Right hindlimb (tissue), 1 donor: ENCODE measurements around the gene KRTAP10-12.
"Not testable (repeated sequence)": the region's sequence is repeated elsewhere in the genome, so short reads cannot be mapped to it uniquely, and the experiment has no call there.

ENCODE experiments used
- DNase-seq: peaks from one replicate; pipeline ENCODE4 v3.0.0-alpha.2; 2018

KRTAP10-12 gene, protein sequence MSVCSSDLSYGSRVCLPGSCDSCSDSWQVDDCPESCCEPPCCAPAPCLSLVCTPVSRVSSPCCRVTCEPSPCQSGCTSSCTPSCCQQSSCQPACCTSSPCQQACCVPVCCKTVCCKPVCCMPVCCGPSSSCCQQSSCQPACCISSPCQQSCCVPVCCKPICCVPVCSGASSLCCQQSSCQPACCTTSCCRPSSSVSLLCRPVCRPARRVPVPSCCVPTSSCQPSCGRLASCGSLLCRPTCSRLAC

DNA sequence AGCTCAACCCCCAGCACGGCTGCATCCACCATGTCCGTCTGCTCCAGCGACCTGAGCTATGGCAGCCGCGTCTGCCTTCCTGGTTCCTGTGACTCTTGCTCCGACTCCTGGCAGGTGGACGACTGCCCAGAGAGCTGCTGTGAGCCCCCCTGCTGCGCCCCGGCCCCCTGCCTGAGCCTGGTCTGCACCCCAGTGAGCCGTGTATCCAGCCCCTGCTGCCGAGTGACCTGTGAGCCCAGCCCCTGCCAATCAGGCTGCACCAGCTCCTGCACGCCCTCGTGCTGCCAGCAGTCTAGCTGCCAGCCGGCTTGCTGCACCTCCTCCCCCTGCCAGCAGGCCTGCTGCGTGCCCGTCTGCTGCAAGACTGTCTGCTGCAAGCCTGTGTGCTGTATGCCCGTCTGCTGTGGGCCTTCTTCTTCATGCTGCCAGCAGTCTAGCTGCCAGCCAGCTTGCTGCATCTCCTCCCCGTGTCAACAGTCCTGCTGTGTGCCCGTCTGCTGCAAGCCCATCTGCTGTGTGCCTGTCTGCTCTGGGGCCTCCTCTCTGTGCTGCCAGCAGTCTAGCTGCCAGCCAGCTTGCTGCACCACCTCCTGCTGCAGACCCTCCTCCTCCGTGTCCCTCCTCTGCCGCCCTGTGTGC, at the start of gene KRTAP10-12:
Gene KRTAP10-12 (plus strand): TSS at position 1 of the 639 bp plus-strand sequence. CDS start 30 bp downstream, at position 31.
- DNase-seq: not testable (repeated sequence)

DNA sequence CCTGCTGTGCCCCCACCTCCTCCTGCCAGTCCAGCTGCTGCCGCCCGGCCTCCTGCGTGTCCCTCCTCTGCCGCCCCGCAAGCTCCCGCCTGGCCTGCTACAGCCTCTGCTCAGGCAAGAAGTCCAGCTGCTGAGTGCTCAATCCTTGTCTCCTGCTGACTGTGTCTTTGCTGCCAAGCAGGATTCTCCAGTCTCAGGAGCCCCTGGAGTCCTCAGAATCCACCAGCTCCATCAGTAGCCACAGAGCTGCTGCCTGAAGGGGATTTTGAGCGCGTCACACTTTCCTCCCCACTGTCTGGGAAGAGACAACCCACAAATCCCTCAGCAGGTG, 49.8 kb upstream of the KRTAP10-12 start:
- no peak for DNase-seq

DNA sequence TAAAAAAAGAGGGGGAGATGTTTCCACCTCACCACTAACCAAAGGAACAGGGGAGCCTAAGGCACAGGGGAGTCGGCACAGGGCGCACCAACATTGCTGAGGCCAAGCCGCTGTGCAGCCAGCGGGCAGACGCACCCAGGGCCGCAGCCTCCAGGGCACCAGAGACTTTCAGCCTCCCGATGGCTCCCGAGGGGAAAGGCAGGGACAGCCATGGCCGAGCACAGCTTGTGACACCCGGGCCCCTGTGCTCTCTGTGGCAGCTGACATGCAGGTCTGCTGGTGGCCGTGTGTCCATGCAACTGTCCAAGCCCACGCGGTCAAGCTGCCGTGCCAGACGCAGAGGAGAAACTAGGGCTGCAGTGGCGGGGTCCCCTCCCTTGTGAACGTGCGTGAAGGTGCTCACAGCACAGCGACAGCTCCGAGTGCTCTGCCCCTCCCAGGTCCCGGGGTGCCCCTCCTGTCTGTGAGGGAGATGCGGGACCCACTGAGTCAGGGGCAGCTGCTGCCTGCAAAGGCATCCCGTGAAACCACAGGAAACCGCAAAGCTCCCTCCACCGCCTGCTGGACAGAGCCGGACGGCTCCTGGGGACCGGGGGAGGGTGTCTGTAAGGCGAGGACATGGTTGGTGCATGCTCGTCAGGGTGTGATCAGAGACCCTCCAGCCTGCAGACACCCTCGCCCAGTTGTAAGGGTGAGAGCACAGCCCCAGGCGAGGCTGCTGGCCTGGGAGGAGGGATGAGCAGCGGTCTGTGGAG, 48.2 kb upstream of the KRTAP10-12 start:
- DNase-seq: no peak

DNA sequence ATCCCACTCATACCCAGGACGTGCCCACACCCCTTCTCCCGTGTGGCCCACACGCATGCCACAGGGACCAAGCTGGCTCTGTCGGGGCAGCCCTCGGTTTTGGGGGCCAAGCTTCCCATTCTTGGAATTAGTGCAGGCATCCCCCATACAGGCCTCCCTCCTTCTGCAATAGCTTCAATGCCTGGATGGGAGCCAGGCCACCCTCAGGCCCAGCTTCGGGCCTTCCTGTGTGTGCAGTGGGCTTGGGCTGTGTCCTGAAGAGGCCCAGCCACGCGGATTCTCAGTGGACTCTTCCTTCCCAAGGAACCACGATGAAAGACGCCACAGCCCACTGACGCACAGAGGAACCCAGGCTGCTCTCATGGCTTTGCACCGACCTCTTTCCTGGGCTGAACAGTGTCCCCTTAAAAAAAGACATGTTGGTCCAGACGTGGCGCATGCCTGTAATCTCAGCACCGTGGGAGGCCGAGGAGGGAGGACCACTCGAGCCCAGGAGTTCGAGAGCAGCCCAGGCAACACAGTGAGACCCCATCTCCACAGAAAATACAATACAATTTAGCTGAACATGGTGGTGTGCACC, 47.4 kb upstream of the KRTAP10-12 start:
- DNase-seq: no peak

DNA sequence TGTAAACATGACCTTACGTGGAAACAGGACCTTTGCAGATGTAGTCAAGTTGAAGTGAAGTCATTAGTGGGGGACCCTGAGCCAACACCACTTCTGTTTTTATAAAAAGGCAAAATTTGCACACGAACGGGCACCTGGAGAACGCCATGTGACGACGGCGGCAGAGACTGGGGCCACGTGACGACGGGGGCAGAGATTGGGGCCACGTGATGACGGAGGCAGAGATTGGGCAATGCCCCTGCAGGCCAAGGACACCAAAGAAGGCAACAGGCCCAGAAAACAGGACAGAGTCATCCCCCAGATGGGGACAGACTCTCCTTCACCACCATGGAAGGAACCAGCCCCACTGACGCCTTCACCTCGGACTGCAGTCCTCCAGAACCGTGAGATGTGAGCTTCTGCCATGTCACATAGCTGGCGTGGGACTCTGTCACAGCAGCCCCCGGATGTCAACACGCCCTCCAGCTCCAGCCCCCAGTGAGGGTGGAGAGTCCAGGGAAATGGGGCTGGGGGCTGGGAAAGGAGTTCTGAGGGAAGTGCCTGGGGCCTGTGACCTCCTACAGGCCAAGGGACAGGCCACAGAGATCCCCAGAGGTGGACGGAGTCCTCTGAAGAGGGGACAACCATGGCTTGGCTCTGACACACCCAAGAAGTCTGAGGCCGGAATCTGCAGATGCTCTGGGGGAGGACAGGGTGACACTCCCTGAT, 46.6 kb upstream of the KRTAP10-12 start:
- DNase-seq: no peak

DNA sequence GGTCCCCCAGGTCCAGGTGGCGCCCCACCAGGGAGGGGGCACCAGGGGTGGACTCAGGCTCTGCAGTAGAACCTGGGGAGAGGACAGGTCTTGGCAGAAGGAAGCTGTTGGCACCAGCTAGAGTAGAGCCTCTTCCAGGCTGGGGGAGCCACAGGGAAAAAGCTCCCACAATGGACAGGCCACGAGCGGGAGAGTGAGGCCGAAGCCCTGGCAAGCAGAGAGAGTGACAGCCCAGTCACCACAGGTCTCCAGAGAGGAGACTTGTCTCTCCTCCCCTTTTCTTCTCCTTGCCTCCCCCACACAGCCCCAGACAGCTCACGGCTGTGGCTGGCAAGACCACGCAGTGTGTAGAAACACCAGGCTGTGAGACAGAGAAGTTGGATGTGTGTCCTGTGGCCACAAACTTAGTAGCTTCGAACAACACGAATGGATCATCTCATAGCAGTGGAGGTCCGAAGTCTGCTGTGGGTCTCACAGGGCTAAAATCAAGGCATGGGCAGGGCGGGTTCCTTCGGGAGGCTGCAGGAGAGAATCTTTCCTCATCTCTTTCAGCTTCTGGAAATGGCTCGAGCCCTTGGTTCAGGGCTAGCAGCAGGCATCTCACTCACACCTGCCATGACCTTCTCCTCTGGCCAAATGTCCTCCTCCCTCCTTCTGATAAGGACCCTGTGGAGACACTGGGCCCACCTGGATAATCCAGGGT, 45.8 kb upstream of the KRTAP10-12 start:
- DNase-seq: no peak

DNA sequence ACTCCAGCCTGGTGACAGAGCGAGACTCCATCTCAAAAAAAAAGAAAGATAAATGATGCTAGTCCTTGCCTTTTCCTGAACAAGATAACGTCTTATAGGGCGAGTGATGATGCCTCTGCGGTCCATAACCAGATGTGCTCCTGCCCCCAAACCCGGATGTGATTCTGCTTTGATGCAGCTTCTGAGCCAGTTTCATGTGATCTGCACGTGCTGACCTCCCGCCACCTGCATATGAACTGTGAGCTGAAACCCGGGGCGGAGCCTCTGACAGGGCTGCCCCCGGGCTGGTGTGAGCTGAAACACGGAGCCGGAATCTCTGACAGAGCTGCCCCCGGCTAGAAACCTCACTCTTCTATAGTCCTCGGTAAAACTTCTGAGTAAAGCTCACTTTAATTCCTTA, 43.8 kb upstream of the KRTAP10-12 start:
- DNase-seq: no peak

DNA sequence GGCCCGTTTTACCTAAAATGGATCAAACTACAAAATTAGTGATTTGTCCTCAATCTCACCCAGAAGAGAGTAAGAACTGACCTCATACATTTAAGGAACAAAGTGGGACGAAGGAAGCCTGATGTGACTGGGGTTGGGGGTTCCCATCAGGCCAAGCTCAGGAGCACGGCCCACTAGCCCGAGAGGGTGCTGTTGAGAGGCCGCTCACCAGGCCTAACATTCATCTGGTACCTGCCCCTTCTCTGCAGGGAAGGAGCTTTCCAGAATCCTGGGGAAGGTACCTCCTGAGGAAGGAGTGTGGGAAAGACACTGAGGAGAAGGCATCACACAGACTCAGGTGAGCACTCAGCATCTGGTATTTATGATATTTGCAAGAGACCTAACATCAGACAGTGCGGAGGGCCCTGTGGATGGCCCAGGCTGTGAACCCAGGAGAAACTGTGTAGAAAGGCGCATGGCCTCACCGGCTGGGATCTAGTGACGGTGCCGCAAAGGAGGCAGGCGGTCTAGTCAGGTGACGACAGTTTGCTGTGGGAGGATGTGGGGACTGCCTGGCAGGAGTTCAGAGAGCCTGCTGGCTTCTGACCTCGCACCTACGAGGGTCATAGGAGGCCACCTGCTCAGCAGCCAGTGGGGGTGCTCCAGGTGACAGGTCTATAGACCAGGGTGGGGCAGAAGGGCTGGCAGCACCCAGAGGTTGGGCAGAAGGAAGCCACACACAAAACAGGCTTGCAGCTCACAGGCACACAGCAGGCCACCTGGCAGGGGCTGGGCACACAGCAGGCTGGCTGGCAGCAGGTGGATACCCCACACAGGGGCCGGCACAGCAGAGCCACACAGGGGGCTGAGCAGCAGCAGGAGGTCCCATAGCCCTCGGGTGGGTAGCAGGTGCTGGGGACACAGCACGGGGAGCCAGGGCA, 43.1 kb upstream of the KRTAP10-12 start:
- no peak for DNase-seq

DNA sequence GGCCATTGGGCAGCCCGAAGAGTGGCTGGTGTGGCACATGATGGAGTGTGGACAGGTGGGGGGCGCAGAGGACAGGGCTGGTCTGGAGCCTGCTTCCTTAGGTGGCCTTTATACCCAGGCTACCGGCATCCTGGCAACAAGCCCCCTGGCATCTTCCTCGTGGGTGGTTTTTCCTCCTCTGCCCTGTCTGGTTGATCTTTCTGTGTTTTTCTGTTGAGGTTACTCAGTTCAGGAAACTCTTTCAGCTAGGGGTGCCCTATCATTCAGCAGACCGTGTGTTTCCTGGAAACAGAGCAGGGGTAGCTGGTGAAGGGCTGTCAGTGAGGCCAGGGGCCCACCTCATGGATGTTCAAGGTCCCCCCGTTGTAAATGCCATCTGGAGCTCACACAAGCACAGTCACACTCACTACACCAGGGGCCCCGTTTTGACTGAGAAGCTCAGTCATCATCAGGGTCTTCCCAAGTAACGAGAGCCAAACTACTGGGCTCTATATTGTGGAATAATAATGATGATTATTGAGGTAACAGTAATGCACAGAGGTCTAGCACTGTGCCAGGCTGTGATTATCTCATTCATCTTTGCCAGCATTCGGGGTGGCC, 42.3 kb upstream of the KRTAP10-12 start, which contains the start of gene KRTAP12-4:
Gene KRTAP12-4 (minus strand): TSS at position 84 of the 600 bp plus-strand sequence. CDS start 45 bp downstream, at position 39.
- no peak for DNase-seq

DNA sequence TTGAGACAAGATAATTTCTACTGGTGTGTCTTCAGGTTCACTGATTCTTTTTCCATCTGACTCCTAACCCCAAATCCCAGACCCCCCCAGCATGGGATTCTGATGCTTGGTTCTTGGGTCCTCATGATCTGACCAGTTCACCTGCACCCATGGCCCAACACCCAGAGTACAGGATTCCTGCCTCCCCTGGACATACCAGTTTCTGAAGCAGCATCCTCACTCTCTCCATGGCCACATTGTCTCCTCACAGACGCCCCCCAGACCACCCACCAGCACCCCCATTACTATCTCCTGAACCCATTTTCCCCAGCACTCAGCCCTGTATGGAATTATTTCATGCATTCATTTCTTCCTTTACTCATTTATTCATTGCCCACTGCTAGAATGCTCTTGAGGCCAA, 40.1 kb upstream of the KRTAP10-12 start:
- no peak for DNase-seq

DNA sequence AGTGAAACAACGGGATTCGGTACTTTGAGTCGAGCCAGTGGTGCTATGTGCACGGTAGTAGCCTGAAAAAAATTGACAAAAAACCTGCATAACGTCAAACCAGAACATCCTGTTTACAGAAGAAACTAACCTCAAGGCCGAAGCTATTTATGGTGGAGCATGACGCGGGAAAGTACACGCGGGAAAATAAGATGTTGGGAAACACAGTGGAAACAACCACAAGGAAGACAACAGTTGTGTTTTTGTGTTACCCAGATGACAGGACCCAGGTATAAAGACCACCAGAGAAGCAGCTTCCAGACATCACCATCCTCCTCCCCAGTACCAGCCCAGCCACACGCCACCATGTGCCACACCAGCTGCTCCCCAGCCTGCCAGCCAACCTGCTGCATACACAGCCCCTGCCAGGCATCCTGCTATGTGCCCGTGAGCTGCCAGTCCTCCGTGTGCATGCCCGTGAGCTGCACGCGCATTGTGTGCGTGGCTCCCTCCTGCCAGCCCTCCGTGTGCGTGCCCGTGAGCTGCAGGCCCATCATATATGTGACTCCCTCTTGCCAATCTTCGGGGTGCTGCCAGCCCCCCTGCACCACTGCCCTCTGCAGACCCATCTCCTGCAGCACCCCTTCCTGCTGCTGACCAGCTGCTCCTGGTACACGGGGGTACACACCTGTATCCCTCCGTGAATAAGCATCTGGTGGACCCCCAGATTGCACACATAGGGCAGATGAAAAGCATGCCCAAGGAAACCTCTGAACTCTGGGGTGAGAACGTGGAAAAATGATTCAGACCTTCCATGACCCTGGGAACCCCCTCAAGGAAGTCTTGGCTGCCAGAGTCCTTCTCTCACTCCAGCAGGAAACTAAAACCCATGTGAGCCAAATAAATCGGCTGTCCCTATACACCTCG, 39.1 kb upstream of the KRTAP10-12 start, which contains the start of gene KRTAP12-3:
Gene KRTAP12-3 (plus strand): TSS at position 298 of the 906 bp plus-strand sequence. CDS start 48 bp downstream, at position 346.
- DNase-seq: no peak

DNA sequence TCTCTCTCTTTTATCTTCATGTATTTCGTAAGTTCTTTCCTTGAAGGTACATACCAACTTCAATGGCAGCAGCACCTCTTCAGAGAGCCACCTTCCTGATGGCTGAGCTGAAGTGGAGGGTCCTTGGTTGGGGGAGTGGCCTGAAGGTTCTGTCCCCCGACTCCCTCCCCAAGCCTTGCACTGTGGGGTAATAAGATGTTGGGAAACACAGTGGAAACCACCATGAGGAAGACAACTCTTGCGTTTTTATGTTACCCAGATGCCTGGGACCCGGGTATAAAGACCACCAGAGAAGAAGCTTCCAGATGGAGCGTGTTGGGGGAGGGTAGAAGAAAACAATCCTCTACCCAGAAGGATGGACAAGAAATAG, 38.4 kb upstream of the KRTAP10-12 start:
- DNase-seq: no peak

DNA sequence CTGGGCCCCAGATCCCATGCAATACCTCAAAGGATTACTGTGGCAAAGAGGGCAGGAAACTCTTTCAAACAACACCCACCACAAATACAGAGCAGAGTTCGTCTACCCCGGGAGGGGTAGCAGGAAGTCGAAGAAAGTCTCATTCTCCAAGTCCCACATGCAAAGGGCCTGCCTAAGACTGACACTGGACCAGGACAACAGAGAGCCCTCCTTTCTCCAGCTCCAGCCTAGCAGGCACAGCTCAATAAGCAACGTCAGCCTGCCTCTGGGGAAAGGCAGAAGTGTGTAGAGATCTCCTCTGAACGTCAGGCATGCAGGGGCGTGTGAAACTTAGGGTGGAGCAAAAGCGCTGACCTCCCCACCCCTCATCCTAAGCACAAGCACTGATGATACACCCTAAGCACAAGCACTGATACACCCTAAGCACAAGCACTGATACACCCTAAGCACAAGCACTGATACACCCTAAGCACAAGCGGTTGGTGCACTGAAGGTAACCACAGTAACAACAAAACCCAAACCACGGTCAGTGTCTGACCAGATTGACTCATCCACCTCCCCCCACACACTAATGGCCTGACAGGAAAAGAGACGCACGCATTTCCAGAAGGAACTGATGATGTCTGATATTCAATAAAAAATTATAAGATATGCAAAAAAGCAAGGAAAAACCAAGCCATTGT, 37.9 kb upstream of the KRTAP10-12 start:
- no peak for DNase-seq

DNA sequence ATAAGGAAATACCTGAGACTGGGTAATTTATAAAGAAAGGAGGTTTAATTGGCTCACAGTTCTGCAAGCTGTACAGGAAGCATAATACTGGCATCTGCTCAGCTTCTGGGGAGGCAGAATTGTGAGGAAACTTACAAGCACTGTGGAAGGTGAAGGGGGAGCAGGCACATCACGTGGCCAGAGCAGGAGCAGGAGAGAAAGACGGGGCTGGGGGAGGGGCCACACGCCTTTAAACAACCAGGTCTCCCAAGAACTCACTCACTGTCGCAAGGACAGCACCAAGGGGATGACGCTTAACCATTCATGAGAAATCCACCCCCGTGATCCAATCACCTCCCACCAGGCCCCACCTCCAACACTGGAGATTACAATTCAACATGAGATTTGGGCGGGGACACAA, 35.4 kb upstream of the KRTAP10-12 start:
- not testable (repeated sequence) for DNase-seq

DNA sequence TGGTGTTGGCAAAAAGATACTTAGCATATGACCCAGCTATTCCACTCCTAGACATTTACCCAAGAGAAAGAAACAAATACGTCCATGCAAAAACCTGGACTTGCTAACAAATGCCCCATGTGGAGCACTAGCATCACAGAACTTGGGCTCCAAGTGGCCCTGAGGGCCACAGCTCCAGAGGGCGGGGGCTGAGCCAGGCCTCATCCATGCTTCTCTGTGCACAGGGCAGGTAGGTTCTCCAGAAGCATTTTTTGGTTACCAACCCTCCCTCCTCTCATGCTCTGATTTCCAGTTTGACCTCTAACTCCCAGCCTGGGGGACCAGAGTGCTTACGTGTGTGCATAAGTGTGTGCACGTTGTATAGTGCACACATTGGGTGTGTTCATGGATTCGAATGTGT, 32.3 kb upstream of the KRTAP10-12 start:
- no peak for DNase-seq

DNA sequence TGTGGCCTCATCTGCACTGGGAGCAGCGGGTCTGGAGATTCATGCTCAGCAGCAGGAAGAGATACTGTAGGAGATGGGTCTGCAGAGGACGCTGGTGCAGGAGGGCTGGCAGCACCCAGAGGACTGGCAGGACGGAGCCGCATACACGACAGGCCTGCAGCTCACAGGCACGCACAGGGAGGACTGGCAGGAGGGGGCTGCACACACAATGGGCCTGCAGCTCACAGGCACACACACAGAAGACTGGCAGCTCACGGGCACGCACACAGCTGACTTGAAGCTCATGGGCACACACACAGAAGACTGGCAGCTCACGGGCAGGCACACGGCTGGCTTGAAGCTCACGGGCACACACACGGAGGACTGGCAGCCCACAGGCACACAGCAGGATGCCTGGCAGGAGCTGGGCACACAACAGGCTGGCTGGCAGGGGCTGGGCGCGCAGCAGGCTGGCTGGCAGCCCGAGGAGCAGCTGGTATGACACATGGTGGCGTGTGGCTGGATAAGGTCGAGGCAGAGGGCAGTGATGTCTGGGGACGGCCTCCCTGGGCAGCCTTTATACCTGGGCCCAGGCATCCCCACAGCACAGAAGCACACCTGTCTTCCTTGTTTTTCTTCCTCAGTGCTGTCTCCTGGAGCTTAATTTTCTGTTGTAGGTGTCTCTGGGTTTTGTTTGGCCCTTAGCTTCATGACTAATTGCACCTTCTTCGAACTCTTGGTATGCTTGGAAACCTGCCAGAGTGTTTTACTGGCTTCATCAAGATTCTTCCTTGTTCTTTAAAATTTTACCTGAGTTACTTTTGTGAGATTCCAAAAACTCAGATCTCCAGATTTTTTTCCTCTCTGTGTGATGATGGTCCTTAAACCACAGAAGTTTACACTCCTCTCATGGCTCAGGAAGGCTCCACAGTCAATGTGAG, 30.3 kb upstream of the KRTAP10-12 start, which contains the start of gene KRTAP12-2:
Gene KRTAP12-2 (minus strand): TSS at position 527 of the 920 bp plus-strand sequence. CDS start 41 bp downstream, at position 486.
- no peak for DNase-seq

DNA sequence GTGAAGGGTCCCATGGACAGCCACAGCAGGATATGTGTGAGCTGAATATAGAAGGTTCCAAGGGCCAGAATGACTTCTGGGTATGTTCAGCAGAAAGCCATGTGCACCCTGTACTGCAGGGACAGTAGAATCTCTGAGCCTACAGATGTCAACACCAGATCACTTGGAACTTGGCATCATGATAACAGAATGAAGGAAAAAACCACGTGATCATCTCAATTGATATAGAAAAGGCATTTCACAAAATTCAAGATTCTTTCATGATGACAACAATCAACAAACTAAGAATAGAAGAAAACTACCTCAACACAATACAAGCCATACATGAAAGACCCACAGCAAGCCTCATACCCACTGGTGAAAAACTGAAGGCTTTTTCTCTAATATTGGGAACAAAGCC, 29.4 kb upstream of the KRTAP10-12 start:
- DNase-seq: no peak
